Heart left ventricle (tissue), 13 donors: ENCODE results near the gene OR6C3.

Source experiments
- POLR2A ChIP-seq, 2 donors: fragments of 450-650 bp; IDR thresholded peaks; one replicate each; pipeline ENCODE4 v1.6.1; 2017; ENCODE audit warnings: antibody characterized with exemption in 2 of 2, mild to moderate bottlenecking in 2 of 2, moderate library complexity in 2 of 2
- TF ChIP-seq, protein P1 (sequence below), 12 donors: fragments of 200-600 bp; sonication (generic) in 4 of 12; IDR thresholded peaks; one replicate each; pipeline versions ENCODE4 v1.5.0 to v1.8.0; 2018 to 2022; ENCODE audit warnings: antibody characterized with exemption in 12 of 12, mild to moderate bottlenecking in 5 of 12
- donor health status: ischemic (EF 13 %, LVEDD 7.1; RV severe dilation, severe dysfunction).
- donor health status: DM: no; HTN: yes; CAD: no.
- donor health status: DM: no; HTN: no; CAD: no.
- donor health status: ischemic (EF 25% LVEDD 6.9; RV normal size, moderate dysfunction).
- donor health status: ischemic (EF 25% LVEDD 5.7; RV mildly dilated, moderate dysfunction).
- donor health status: ischemic (EF 35%, LVEDD 5.7; RV mildly dilated, moderate dysfunction).
- donor health status: nonischemic (EF 11% LVEDD 7.7; RV severe dilation, severe dysfunction).
- donor health status: DM: yes; HTN: yes; CAD: no.
- donor health status: PGD.
- donor health status: ischemic (EF 29% LVEDD 5.4; RV normal size, mild dysfunction).
- donor health status: nonischemic (EF 23%, LVEDD 6.1; RV moderate dilation, normal function).

DNA sequence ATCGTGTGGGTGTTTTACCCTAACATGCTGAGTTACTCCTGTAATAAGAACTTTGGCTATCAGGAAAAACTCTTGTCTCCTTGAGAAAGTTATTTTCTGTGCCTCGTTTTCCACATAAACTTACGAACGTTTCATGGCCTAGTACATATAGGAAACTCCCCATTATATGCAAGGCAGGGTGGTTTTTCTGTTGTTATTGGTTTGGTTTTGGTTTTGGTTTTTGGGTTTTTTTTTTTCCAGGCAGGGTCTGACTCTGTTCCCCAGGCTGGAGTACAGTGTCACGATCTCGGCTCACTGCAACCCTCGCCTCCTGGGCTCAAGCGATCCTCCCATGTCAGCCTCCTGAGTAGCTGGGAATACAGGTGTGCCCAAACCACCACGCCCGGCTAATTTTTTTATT, 5.5 kb downstream of the OR6C3 start:
- TF ChIP-seq, protein P1, sequence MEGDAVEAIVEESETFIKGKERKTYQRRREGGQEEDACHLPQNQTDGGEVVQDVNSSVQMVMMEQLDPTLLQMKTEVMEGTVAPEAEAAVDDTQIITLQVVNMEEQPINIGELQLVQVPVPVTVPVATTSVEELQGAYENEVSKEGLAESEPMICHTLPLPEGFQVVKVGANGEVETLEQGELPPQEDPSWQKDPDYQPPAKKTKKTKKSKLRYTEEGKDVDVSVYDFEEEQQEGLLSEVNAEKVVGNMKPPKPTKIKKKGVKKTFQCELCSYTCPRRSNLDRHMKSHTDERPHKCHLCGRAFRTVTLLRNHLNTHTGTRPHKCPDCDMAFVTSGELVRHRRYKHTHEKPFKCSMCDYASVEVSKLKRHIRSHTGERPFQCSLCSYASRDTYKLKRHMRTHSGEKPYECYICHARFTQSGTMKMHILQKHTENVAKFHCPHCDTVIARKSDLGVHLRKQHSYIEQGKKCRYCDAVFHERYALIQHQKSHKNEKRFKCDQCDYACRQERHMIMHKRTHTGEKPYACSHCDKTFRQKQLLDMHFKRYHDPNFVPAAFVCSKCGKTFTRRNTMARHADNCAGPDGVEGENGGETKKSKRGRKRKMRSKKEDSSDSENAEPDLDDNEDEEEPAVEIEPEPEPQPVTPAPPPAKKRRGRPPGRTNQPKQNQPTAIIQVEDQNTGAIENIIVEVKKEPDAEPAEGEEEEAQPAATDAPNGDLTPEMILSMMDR (IDR thresholded peaks at IDR 0.05) = no peak
- TF ChIP-seq POLR2A (IDR thresholded peaks at IDR 0.05) = no peak
